ENCODE results near the gene ARHGEF25.
A peak's percentile ranks its signal among the peaks of the same experiment; 100 is the strongest.
"Not testable (repeated sequence)": the region's sequence is repeated elsewhere in the genome, so short reads cannot be mapped to it uniquely, and the experiment has no call there.

The ARHGEF25 gene

DNA sequence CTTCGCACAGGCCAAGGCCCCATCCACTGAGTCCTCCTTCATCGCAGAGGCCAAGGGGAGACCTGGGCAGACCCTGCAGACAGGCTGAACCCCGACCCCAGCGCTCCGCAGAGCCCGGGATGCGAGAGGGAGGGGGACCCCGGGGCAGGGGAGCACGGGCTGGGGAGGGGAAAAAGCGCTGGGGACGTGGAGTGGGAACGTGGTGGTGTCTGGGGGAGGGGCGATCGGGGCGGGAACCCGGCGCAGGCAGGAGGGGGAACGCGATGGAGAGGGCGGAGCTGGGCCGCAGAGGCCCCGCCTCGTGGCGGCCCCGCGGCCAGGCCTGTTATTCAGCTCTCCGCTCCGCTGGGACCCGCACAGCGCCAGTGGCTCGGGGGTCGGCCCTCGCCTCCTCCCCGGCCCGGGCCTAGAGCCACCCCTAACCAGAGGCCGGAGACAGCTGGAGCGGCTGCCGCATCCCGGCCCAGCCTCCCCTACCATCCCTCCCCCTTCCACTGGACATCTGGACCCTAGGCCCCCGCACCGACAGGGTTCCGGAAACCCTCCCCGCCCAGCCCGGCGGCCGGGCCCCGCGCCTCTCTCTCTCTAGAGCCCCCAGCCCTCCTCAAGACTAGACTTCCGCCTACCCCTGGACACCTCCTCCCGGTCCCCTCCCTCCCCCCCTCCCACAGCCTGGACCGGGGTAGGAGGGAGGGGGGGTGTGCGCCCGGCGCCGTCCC, at the start of gene ARHGEF25:
Gene ARHGEF25 (plus strand): TSS at position 328 of the 719 bp plus-strand sequence. CDS start 460 bp downstream, outside the sequence.
- peak in 1 of 2 experiments; percentile 43 for DNase-seq

DNA sequence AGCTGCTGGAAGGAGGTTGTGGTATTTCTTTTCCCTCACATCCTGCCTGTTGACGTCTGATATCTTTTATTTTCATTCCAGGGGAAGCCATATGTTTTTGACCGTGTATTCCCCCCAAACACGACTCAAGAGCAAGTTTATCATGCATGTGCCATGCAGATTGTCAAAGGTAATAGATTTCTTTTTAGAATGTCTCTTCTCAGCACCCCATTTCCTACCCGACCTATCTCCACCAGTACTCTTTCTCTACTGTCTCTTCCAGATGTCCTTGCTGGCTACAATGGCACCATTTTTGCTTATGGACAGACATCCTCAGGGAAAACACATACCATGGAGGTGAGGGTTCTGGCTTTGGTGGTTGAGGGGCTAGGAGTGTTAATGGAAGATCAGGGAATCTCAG, 47.9 kb upstream of the ARHGEF25 start:
- no peak for DNase-seq

- no peak for DNase-seq
Observed at GRCh38 chr12:57564178-57564740, 47.0 kb upstream of the ARHGEF25 start.

DNA sequence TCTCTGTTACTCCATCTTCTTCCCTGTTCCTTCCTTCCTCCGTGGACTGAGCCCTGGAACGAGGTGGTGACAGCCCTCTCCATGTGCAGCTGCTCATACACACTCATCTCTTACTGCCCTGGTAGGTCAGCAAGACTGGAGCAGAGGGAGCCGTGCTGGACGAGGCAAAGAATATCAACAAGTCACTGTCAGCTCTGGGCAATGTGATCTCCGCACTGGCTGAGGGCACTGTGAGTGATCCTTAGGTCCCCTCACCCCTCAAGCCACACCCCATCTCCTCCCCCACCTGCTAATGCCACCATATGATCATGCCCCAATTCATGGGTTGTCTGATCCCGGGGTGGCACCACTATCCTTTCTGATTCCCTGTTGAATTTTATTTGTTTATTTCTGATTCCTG, 42.4 kb upstream of the ARHGEF25 start:
- no peak for DNase-seq

DNA sequence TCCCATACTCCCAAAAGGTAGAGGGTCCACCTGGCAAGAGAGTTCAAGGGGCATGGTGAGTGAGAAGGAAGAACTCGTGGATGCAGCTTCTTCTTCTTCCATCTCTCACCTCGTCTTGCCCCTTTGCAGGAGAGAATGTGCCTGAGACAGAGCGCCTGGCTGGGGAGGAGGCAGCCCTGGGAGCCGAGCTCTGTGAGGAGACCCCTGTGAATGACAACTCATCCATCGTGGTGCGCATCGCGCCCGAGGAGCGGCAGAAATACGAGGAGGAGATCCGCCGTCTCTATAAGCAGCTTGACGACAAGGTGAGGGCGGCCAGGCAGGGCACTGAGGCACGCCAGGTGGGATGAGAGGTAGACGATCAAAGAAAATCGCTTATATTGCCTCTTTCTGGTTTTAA, 41.4 kb upstream of the ARHGEF25 start:
- DNase-seq = no peak

DNA sequence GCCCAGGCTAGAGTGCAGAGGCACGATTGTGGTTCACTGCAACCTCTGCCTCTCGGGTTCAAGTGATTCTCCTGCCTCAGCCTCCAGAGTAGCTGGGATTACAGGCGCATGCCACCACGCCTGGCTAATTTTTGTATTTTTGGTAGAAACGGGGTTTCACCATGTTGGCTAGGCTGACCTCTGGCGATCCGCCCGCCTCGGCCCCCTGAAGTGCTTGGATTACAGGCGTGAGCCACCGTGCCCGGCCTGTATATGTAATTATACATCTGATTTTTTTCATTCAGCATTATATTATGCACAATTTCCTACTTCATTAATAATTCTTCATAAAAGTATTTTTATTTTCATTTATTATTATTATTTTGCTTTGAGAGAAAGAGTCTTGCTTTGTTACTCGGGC, 40.8 kb upstream of the ARHGEF25 start:
- DNase-seq = not testable (repeated sequence)

GRCh38 chr12:57571926-57572762, 39.1 kb upstream of the ARHGEF25 start:
- no peak for DNase-seq

GRCh38 chr12:57574795-57575194, 36.4 kb upstream of the ARHGEF25 start:
- DNase-seq = no peak

DNA sequence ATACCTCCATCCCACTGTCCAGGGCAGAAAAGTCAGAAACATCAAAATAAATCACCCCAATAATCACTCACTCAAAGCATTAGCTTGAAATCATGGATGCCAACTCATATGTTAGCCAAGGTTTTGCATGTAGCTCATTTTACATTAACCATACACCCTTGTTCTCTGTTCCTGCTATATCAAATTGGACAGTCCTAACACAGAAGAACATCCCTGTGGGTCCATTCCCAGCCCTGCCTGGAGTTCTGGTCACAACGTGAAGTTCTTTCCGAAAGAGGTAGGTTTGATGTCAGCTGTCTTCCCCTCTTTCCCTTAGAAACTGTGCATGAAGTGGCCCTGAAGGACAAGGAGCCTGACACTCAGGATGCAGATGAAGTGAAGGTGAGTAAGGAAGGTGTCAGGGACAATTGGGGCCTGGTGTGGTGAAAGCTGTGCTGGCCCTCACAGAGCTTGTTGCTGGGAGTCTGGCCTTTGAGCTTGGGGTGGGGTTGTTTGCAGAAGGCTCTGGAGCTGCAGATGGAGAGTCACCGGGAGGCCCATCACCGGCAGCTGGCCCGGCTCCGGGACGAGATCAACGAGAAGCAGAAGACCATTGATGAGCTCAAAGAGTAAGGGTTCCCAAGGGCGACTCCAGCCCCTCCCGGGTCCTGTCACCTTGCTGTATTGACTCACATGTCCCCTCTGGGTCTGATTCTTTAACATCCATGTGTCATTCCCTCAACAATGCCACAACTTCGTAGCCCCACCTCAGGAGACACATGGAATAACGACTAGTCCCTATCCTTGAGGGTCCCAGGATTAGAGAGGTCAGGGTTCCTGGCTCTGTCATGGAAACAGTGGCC, 35.2 kb upstream of the ARHGEF25 start:
- DNase-seq = no peak

DNA sequence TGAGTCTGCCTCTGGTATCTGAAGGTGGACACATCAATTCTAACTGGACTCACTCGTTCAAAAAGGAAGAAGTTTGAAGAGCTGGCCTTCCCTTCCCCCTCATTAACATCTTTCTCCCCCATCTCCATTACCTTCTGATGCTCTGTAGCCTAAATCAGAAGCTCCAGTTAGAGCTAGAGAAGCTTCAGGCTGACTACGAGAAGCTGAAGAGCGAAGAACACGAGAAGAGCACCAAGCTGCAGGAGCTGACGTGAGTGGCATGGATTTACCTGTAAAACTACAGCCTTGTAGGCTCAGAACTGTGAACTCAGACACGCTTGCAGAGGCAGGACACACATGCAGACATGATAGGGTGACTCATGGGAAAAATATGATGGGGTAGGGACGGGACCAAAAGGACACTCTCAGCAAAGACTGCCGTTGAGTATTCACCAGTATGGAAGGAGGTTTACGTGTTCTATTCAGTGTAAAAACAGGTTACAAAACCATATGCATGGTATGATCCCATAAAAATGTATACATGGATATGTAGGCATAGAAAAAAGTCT, 34.5 kb upstream of the ARHGEF25 start:
- DNase-seq = no peak

DNA sequence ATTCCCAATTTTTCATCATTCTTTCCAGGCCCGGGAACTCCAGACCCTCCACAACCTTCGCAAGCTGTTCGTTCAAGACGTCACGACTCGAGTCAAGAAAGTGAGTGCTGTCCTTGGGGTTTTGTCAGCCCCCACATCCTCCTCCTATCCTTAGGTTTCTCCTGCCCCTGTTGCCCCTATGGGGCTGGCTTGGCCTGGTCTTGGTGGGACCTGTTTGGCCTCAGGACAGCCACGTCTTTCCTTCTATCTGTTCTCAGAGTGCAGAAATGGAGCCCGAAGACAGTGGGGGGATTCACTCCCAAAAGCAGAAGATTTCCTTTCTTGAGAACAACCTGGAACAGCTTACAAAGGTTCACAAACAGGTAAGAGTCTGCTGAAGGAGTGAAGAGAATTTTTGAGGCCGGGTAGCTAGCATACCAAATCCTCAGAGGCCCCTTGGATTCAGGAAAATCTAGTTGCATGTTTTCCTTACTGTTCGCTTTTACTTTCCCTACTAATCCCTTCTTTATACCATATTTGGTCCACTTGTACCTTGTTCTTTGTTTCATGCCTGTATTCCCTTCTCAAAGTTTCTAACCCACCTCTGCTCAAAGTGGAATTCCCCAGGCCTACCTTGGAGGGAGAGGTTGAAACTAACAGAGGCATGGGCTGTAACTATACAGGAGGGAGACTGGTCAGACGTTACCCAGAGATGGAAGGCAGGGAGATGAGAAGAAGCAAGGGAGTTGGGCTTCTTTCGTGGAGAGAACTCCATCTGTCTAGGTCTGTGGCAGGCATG, 33.1 kb upstream of the ARHGEF25 start:
- DNase-seq = no peak

DNA sequence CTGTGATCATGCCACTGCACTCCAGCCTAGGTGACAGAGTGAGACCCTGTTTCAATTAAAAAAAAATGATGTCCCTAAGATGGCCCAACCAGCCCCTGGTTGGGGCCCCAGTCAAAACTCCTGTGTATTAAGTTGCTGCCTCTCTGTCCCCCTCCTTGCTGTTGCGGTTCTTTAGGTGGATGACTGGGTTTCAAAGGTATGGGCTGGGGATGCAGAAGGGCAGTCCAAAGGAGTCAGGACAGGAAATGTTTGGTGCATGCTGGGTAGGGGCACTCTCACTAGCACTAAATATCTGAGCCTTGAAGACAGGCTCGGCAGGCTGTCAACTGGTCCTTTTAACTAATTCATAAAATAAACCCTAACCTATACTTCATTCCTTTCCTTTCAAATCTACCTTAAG, 32.2 kb upstream of the ARHGEF25 start:
- no peak for DNase-seq

DNA sequence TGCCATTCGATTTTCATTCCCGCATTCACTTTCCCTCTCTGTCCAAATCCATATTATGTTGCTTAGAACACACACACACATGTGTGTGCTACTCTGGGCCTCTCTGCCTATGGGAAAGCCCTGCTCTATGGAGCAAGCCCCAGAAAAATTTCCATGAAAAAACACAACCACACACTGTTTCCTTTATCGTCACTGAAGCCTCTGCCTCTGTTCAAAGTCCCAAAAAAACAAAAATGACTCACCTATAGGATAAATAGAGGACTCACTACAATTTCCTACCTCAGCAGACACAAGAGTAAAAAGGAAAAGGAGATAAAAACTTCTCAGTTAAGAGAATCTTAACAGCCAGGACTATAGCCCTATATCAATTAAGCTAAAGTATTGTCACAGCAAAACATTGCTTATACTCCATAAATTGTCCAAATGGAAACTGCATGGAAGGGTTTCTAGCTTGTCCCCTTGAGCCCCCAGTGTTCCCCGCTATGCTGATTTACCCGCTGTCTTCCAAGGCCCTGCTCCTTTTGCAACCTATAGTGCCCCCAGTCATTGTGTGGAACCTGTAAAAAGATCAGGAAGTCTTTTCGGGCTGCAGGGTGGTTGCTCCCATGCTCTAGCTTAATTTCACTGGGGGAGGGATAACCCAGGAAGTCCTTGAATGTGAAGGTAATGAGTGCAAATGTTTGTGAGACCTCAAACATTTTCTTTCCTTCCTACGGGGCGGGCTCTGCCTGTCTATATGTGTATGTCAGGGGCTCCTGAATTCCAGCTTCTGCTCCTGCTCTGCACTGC, 31.4 kb upstream of the ARHGEF25 start:
- DNase-seq = no peak

GRCh38 chr12:57580466-57580795, 30.8 kb upstream of the ARHGEF25 start:
- no peak for DNase-seq

DNA sequence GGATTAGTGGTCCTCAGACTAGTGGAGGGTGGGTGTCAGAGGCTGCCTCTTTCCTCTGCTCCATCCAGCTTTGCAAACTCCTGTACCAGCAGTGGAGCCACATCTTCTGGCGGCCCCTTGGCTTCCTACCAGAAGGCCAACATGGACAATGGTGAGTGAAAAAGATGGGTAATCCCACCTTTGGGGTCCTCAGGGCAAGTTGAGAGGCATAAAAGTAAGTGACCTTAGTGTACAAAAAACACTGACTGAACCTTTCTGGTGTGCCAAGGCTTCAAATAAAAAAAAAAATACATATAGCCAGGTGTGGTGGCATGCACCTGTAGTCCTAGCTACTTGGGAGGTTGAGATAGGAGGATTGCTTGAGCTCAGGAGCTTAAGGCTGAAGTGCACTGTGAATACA, 29.4 kb upstream of the ARHGEF25 start:
- no peak for DNase-seq

DNA sequence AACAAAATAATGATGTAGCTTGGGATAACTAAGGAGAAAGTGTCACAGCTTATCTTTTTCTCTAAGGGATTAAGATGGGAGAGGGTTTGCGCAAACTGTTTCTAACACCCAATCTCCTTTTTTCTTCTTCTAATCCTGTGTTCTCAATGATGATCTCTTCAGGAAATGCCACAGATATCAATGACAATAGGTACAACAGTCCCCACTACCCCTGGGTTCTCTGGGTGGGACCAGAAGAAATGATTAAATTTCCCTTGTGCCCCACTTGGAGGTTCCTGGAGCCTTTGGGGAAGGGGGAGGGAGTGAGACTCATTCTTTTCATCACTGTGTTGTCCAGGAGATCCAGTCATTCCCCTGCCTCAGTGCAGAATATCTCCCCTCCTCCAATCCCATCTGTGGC, 28.8 kb upstream of the ARHGEF25 start:
- DNase-seq = no peak

DNA sequence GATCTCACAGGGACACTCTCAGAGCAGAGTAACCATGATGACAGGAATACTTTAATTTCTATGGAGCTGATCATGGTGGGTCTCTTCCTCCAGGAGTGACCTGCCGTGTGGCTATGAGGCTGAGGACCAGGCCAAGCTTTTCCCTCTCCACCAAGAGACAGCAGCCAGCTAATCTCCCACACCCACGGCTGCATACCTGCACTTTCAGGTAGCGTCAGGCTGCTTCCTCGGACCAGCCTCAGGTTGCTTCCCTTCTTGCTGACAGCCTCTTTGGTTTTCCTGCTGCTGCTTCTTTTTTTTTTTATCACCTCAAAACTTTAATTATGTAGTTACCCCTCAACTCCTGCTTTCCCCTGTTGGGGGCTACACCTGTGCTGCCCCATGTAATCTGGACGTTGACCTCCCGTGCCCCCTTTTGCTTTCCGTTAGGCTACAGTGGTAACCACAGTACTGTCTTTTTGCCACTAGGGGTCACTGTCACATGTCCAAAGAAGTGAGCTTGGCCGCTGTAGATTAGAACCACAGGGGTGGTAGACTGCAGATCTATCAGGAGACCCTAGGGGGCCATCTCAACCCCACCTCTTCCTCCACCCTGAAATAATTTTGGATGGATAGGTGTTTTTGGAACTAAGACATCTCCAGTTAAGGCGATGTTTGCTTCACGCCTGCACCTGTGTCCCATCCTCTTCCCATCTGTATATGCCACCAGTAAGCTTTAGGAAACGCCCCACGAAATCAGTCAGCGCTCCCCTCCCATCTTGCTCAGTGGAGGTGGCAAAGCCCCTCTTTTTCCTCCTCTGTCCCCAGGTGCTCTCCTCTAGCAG, 28.0 kb upstream of the ARHGEF25 start:
- DNase-seq = peak; percentile 51

GRCh38 chr12:57584050-57584449, 27.2 kb upstream of the ARHGEF25 start:
- no peak for DNase-seq

DNA sequence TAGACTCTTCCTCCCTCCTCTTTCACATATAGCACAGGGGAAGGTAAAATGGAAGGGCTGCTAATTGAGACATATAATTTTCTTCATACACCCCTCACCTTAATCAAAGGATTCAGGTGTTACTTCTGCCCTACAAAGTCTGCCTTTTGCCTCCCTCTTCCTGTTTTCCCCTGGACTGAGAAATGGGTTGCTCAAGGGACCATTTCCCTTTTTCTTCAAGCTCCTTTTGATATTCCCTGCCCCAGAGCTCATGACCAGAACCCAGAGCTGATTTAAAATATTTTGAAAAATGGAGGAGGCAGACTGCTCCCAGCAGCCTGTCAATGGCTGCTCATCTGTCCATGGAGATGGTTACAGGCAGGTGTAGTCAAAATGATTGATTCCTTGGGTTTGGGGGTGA, 26.5 kb upstream of the ARHGEF25 start:
- DNase-seq = no peak

DNA sequence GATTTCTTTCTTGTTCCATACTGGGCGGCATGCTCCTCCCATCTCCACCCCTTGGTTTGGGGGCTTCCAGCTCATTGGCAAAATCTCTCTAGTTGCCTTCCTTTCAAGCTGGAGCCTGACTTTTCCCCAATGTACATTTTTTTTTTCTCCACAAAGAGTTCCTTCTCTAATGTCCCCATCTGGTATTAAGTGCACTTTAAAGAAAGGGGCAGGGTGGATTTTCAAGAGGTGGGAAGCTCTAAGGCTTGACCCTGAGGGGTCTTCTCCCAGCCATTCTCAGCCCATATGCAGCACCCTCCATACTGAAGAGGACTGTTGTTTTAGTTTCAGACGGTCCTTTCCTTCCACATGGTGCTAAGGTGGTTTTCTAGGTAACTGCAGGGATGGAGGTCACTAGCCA, 26.1 kb upstream of the ARHGEF25 start:
- no peak for DNase-seq
